Stimulated activated CD4-positive, alpha-beta T cell treated with anti-CD3 and anti-CD28 coated beads, TNF-alpha, amount 100 ng/mL, for 48 hours (primary cell): ENCODE results near the gene NAAA.
"Not testable (repeated sequence)": the region's sequence is repeated elsewhere in the genome, so short reads cannot be mapped to it uniquely, and the experiment has no call there.

ENCODE experiments used
- DNase-seq, 3 donors: peaks; one replicate each; pipeline ENCODE4 v3.0.0-alpha.2; 2020; ENCODE audit warnings: low read depth in 3 of 3

Gene NAAA

GRCh38 chr4:75919920-75920319 lies 20.9 kb downstream of the NAAA start:
- DNase-seq: no peak

GRCh38 chr4:75916091-75916661 lies 24.6 kb downstream of the NAAA start:
- DNase-seq: no peak

GRCh38 chr4:75912968-75913367 lies 27.8 kb downstream of the NAAA start:
- no peak for DNase-seq

- DNase-seq: not testable (repeated sequence)
Measured at GRCh38 chr4:75910831-75911230, 30.0 kb downstream of the NAAA start.

GRCh38 chr4:75909405-75909804 lies 31.4 kb downstream of the NAAA start:
- no peak for DNase-seq

- no peak for DNase-seq
Measured at GRCh38 chr4:75908555-75908954, 32.3 kb downstream of the NAAA start.

GRCh38 chr4:75907966-75908365 lies 32.8 kb downstream of the NAAA start:
- DNase-seq: no peak

- no peak for DNase-seq
Measured at GRCh38 chr4:75904076-75904475, 36.7 kb downstream of the NAAA start.

GRCh38 chr4:75902352-75902751 lies 38.5 kb downstream of the NAAA start, which contains the start of gene PPEF2:
PPEF2 (minus strand) TSS chr4:75902452; CDS start chr4:75896325, 6,127 bp downstream.
- DNase-seq: no peak

- no peak for DNase-seq
Measured at GRCh38 chr4:75898536-75898935, 42.3 kb downstream of the NAAA start.

GRCh38 chr4:75895744-75896314 lies 45.0 kb downstream of the NAAA start:
- DNase-seq: peak in 1 of 3 donors; percentile 15

GRCh38 chr4:75892508-75892907 lies 48.3 kb downstream of the NAAA start:
- DNase-seq: no peak

- no peak for DNase-seq
Measured at GRCh38 chr4:75891611-75892010, 49.2 kb downstream of the NAAA start.

GRCh38 chr4:75889537-75890199 lies 51.1 kb downstream of the NAAA start:
- no peak for DNase-seq

GRCh38 chr4:75886104-75886503 lies 54.7 kb downstream of the NAAA start:
- no peak for DNase-seq

- no peak for DNase-seq
Measured at GRCh38 chr4:75881476-75881875, 59.3 kb downstream of the NAAA start.

- no peak for DNase-seq
Measured at GRCh38 chr4:75880278-75880677, 60.5 kb downstream of the NAAA start.

GRCh38 chr4:75878246-75878756 lies 62.5 kb downstream of the NAAA start:
- no peak for DNase-seq

GRCh38 chr4:75876218-75876617 lies 64.6 kb downstream of the NAAA start:
- no peak for DNase-seq

GRCh38 chr4:75869100-75869499 lies 71.7 kb downstream of the NAAA start:
- DNase-seq: no peak

- no peak for DNase-seq
Measured at GRCh38 chr4:75867130-75867529, 73.7 kb downstream of the NAAA start.
